ENCODE results near the gene LCE3B. TPM values are rescaled to one million over a fixed set of nuclear protein-coding genes. Genes with fewer than 3 reads are reported as not detected.

The LCE3B gene
- total and polyA plus RNA-seq, 5 experiments from 2014 or later: not detected

GRCh38 chr1:152623203-152623844, 9.7 kb downstream of the LCE3B start:
- DNase-seq (no peak), ATAC-seq (no peak)
- H3K36me3 Mint-ChIP-seq: peaks cover 0 to 11% (median 0%) of the 10 kb centered on the region in 3 donors
- peaks cover 13 to 36% (median 29%) of the 10 kb centered on the region in 5 donors for H3K27me3 Mint-ChIP-seq
- H3K27ac Mint-ChIP-seq: peak overlapping the region in 1 of 10 donors; percentile 35
- H3K4me1 Mint-ChIP-seq: peaks cover 0 to 5% (median 2%) of the 10 kb centered on the region in 4 donors
- no peak overlapping the region for H3K4me3 Mint-ChIP-seq
- POLR2A ChIA-PET: no interaction called here
- H3K9me3 Mint-ChIP-seq: peaks cover 0 to 16% (median 10%) of the 10 kb centered on the region in 9 donors

GRCh38 chr1:152626744-152627143, 13.1 kb downstream of the LCE3B start:
- no peak for ATAC-seq
- DNase-seq: no peak
- POLR2A ChIA-PET: no interaction called here
- Mint-ChIP-seq H3K36me3 (no peaks in the 10 kb centered on the region), H3K9me3 (peaks cover 0 to 7% (median 0%) of the 10 kb centered on the region in 9 donors), H3K27me3 (peaks cover 15 to 63% (median 42%) of the 10 kb centered on the region in 5 donors), H3K27ac (no peak overlapping the region), H3K4me3 (no peak overlapping the region), H3K4me1 (peaks cover 0 to 5% (median 2%) of the 10 kb centered on the region in 4 donors)

- H3K27me3 Mint-ChIP-seq: peaks cover 10 to 57% (median 29%) of the 10 kb centered on the region in 5 donors
- H3K9me3 Mint-ChIP-seq: peaks cover 2 to 19% (median 4%) of the 10 kb centered on the region in 9 donors
- ATAC-seq: no peak
- H3K27ac Mint-ChIP-seq: no peak overlapping the region
- no peaks in the 10 kb centered on the region for H3K36me3 Mint-ChIP-seq
- no peak for DNase-seq
- H3K4me3 Mint-ChIP-seq: no peak overlapping the region
- POLR2A ChIA-PET: no interaction called here
- H3K4me1 Mint-ChIP-seq: no peaks in the 10 kb centered on the region
Measured at GRCh38 chr1:152630596-152630995, 17.0 kb downstream of the LCE3B start.

DNA sequence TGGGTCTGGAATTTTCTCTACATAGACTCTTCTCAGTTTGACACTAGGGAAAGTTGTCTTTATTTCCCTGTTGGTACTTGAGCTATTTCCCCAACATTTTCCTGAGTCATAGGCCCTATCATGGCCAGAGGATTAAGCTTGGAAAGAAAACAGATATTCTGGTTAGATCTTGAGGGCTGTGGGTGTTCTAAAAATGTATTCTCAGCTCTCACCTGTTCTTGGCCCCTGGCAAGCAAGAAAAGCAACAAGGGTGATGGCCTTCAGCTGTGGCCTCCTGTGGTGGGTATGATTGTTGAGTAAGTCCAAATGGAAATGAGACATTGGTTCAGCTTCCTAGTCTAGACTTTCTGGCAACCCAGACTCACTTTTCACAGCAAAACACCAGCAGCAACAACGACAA, 26.7 kb downstream of the LCE3B start:
- ATAC-seq (no peak), DNase-seq (no peak)
- Mint-ChIP-seq H3K27ac (no peak overlapping the region), H3K9me3 (peaks cover 0 to 11% (median 0%) of the 10 kb centered on the region in 9 donors), H3K4me3 (no peak overlapping the region), H3K27me3 (peaks cover 4 to 11% (median 6%) of the 10 kb centered on the region in 5 donors), H3K36me3 (peaks cover 0 to 7% (median 0%) of the 10 kb centered on the region in 3 donors), H3K4me1 (no peaks in the 10 kb centered on the region)
- POLR2A ChIA-PET: no interaction called here

- H3K36me3 Mint-ChIP-seq: peaks cover 0 to 7% (median 0%) of the 10 kb centered on the region in 3 donors
- H3K4me3 Mint-ChIP-seq: no peak overlapping the region
- DNase-seq (no peak), ATAC-seq (no peak)
- POLR2A ChIA-PET: no interaction called here
- H3K9me3 Mint-ChIP-seq: peaks cover 0 to 8% (median 0%) of the 10 kb centered on the region in 9 donors
- H3K27ac Mint-ChIP-seq: no peak overlapping the region
- peaks cover 7 to 38% (median 24%) of the 10 kb centered on the region in 5 donors for H3K27me3 Mint-ChIP-seq
- H3K4me1 Mint-ChIP-seq: no peaks in the 10 kb centered on the region
Measured at GRCh38 chr1:152643945-152644344, 30.3 kb downstream of the LCE3B start.

DNA sequence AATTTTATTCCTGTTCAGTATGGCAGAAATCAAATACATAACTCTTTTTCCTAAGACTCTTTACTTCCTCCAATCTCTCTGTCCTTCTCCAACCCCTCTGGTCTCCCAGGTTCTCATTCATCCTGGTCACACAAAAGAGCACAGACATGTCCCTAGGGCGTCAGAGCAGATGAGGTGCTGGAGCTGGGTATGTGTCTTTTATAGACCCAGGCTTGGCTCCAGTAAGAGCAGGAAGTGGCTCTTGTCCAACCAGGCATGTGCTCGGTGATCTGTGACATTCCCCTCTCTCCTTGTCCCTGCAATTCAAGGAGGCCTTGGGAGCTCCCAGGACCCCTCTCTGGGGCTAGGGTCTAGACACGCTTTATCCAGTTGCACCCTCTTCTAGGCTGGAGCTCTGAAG, 31.5 kb downstream of the LCE3B start:
- Mint-ChIP-seq H3K27ac (no peak overlapping the region), H3K4me1 (no peaks in the 10 kb centered on the region), H3K9me3 (peaks cover 0 to 2% (median 0%) of the 10 kb centered on the region in 9 donors), H3K27me3 (peaks cover 6 to 50% (median 26%) of the 10 kb centered on the region in 5 donors), H3K4me3 (no peak overlapping the region), H3K36me3 (no peaks in the 10 kb centered on the region)
- POLR2A ChIA-PET: no interaction called here
- ATAC-seq (no peak), DNase-seq (no peak)

- peaks cover 0 to 2% (median 0%) of the 10 kb centered on the region in 9 donors for H3K9me3 Mint-ChIP-seq
- H3K4me1 Mint-ChIP-seq: no peaks in the 10 kb centered on the region
- no peak overlapping the region for H3K27ac Mint-ChIP-seq
- no peak overlapping the region for H3K4me3 Mint-ChIP-seq
- ATAC-seq: no peak
- POLR2A ChIA-PET: no interaction called here
- no peak for DNase-seq
- no peaks in the 10 kb centered on the region for H3K36me3 Mint-ChIP-seq
- H3K27me3 Mint-ChIP-seq: peaks cover 6 to 54% (median 27%) of the 10 kb centered on the region in 5 donors
Measured at GRCh38 chr1:152646656-152647055, 33.0 kb downstream of the LCE3B start.

- Mint-ChIP-seq H3K36me3 (no peaks in the 10 kb centered on the region), H3K4me1 (peaks cover 0 to 6% (median 3%) of the 10 kb centered on the region in 4 donors), H3K27ac (no peak overlapping the region), H3K9me3 (no peaks in the 10 kb centered on the region), H3K27me3 (peaks cover 0 to 28% (median 8%) of the 10 kb centered on the region in 5 donors), H3K4me3 (no peak overlapping the region)
- POLR2A ChIA-PET: no interaction called here
- DNase-seq (peak in 6 of 10 donors; percentile 4 to 66 (median 14)), ATAC-seq (no peak)
Measured at GRCh38 chr1:152654110-152654509, 40.5 kb downstream of the LCE3B start.

GRCh38 chr1:152656459-152656858, 42.8 kb downstream of the LCE3B start:
- H3K9me3 Mint-ChIP-seq: no peaks in the 10 kb centered on the region
- H3K4me1 Mint-ChIP-seq: peaks cover 0 to 6% (median 3%) of the 10 kb centered on the region in 4 donors
- no peak overlapping the region for H3K4me3 Mint-ChIP-seq
- POLR2A ChIA-PET: no interaction called here
- peaks cover 0 to 13% (median 4%) of the 10 kb centered on the region in 5 donors for H3K27me3 Mint-ChIP-seq
- no peak for DNase-seq
- no peaks in the 10 kb centered on the region for H3K36me3 Mint-ChIP-seq
- H3K27ac Mint-ChIP-seq: no peak overlapping the region
- no peak for ATAC-seq

- peaks cover 2 to 18% (median 4%) of the 10 kb centered on the region in 5 donors for H3K27me3 Mint-ChIP-seq
- no peak for DNase-seq
- no peaks in the 10 kb centered on the region for H3K36me3 Mint-ChIP-seq
- POLR2A ChIA-PET: no interaction called here
- H3K4me1 Mint-ChIP-seq: peaks cover 0 to 6% (median 3%) of the 10 kb centered on the region in 4 donors
- no peaks in the 10 kb centered on the region for H3K9me3 Mint-ChIP-seq
- H3K27ac Mint-ChIP-seq: no peak overlapping the region
- ATAC-seq: no peak
- no peak overlapping the region for H3K4me3 Mint-ChIP-seq
Measured at GRCh38 chr1:152657677-152658076, 44.1 kb downstream of the LCE3B start.

DNA sequence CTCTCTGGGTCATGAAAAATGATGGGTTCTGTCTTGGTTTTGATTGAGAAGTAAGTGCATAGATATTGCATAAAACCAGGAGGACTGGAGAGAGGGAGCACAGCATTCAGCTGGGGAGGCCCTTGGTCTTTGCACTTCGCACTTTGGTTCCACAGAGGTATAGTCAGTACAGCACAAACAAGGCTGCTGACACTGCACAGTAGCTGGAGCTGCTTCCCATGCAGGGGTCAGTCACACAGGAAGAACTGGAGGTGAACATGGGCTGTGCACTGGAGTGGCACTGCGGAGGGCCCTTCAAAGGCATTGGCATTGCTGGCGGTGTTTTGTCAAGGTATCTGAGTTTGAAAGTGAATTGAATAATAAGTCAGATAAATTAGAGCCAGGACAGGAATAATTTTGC, 45.0 kb downstream of the LCE3B start:
- POLR2A ChIA-PET: no interaction called here
- peaks cover 0 to 5% (median 3%) of the 10 kb centered on the region in 4 donors for H3K4me1 Mint-ChIP-seq
- peaks cover 2 to 20% (median 6%) of the 10 kb centered on the region in 5 donors for H3K27me3 Mint-ChIP-seq
- H3K9me3 Mint-ChIP-seq: peaks cover 0 to 2% (median 0%) of the 10 kb centered on the region in 9 donors
- H3K4me3 Mint-ChIP-seq: no peak overlapping the region
- DNase-seq (no peak), ATAC-seq (no peak)
- H3K27ac Mint-ChIP-seq: no peak overlapping the region
- H3K36me3 Mint-ChIP-seq: no peaks in the 10 kb centered on the region

DNA sequence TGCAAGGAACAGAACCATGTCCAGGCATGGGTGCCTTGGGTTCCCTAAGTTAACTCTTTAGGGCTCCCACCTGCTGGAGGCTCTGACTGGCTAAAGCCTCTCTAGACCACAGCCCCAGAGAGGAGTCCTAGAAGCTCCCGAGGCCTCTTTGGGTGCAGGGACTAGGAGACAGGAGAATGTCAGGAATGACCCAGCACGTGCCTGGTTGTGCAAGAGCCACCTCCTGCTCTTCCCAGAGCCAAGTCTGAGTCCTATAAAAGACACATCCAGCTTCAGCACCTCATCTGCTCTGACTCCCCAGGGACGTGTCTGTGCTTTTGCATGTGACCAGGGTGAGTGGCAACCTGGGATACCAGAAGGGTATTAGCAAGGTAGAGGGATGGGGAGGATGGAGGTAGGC, 49.5 kb downstream of the LCE3B start, which contains the start of gene LCE2D:
Gene LCE2D (plus strand): TSS at position 283 of the 400 bp plus-strand sequence. CDS start 726 bp downstream, outside the sequence.
- H3K4me1 Mint-ChIP-seq: no peaks in the 10 kb centered on the region
- POLR2A ChIA-PET: no interaction called here
- no peak within 1 kb of the TSS for H3K4me3 Mint-ChIP-seq
- ATAC-seq (no peak), DNase-seq (no peak)
- peaks cover 13 to 40% (median 23%) of the 10 kb centered on the region in 5 donors for H3K27me3 Mint-ChIP-seq
- H3K9me3 Mint-ChIP-seq: peaks cover 0 to 2% (median 0%) of the 10 kb centered on the region in 9 donors
- H3K36me3 Mint-ChIP-seq: no peaks in the 10 kb centered on the region
- no peak within 1 kb of the TSS for H3K27ac Mint-ChIP-seq

Measured in naive thymus-derived CD8-positive, alpha-beta T cell (primary cell).